Esophagus muscularis mucosa (tissue), 4 donors: ENCODE data around the gene SLC6A19.

ENCODE experiments used
- CTCF ChIP-seq, 3 experiments: fragments of 200-600 bp in 2 of 3; fragments of 450-650 bp in 1 of 3; sonication (generic) in 2 of 3; IDR thresholded peaks; one replicate each; pipeline ENCODE4 v1.5.1; 2017 to 2019; ENCODE audit warnings: antibody characterized with exemption in 3 of 3, mild to moderate bottlenecking in 2 of 3, moderate library complexity in 1 of 3
- EP300 ChIP-seq: sonication (generic); formaldehyde crosslinking; IDR thresholded peaks from one replicate; pipeline ENCODE4 v1.6.1; 2017; ENCODE audit warnings: antibody characterized with exemption
- POLR2A ChIP-seq: fragments of 450-650 bp; IDR thresholded peaks from one replicate; pipeline ENCODE4 v1.6.1; 2017; ENCODE audit warnings: antibody characterized with exemption, moderate library complexity, mild to moderate bottlenecking, low read depth
- POLR2AphosphoS5 ChIP-seq, 2 donors: sonication (generic); formaldehyde crosslinking; IDR thresholded peaks; one replicate each; pipeline ENCODE4 v1.6.1; 2017; ENCODE audit warnings: antibody characterized with exemption in 2 of 2

- no peak for TF ChIP-seq POLR2A
- TF ChIP-seq CTCF (IDR thresholded peaks at IDR 0.05): no peak
- no peak for TF ChIP-seq EP300
- no peak for TF ChIP-seq POLR2AphosphoS5 (IDR thresholded peaks at IDR 0.05)
Measured at GRCh38 chr5:1264211-1264610, 62.8 kb downstream of the SLC6A19 start.
